ENCODE results near the gene MACROD2.

MACROD2 gene

GRCh38 chr20:15576411-15576810, 1581.1 kb downstream of the MACROD2 start:
- no peak for DNase-seq

- DNase-seq = no peak
Measured at GRCh38 chr20:15578113-15578512, 1582.8 kb downstream of the MACROD2 start.

- DNase-seq = no peak
Measured at GRCh38 chr20:15579688-15580087, 1584.4 kb downstream of the MACROD2 start.

GRCh38 chr20:15582146-15582760, 1586.9 kb downstream of the MACROD2 start:
- DNase-seq = no peak

- no peak for DNase-seq
Measured at GRCh38 chr20:15584507-15584906, 1589.2 kb downstream of the MACROD2 start.

- no peak for DNase-seq
Measured at GRCh38 chr20:15593081-15593480, 1597.8 kb downstream of the MACROD2 start.

- DNase-seq = no peak
Measured at GRCh38 chr20:15594158-15594695, 1598.9 kb downstream of the MACROD2 start.

GRCh38 chr20:15596220-15596890, 1601.0 kb downstream of the MACROD2 start:
- DNase-seq = no peak

GRCh38 chr20:15597306-15597705, 1602.0 kb downstream of the MACROD2 start:
- DNase-seq = no peak

GRCh38 chr20:15599961-15600360, 1604.6 kb downstream of the MACROD2 start:
- no peak for DNase-seq

GRCh38 chr20:15600565-15600964, 1605.2 kb downstream of the MACROD2 start:
- no peak for DNase-seq

- no peak for DNase-seq
Measured at GRCh38 chr20:15603506-15603905, 1608.2 kb downstream of the MACROD2 start.

- no peak for DNase-seq
Measured at GRCh38 chr20:15603978-15604805, 1608.9 kb downstream of the MACROD2 start.

GRCh38 chr20:15609921-15610320, 1614.6 kb downstream of the MACROD2 start:
- DNase-seq = no peak

- DNase-seq = no peak
Measured at GRCh38 chr20:15610787-15611186, 1615.5 kb downstream of the MACROD2 start.

- no peak for DNase-seq
Measured at GRCh38 chr20:15611541-15611940, 1616.2 kb downstream of the MACROD2 start.

GRCh38 chr20:15612198-15612597, 1616.9 kb downstream of the MACROD2 start:
- no peak for DNase-seq

- DNase-seq = no peak
Measured at GRCh38 chr20:15612769-15613168, 1617.5 kb downstream of the MACROD2 start.

GRCh38 chr20:15613530-15613929, 1618.2 kb downstream of the MACROD2 start:
- DNase-seq = no peak

GRCh38 chr20:15616626-15617025, 1621.3 kb downstream of the MACROD2 start:
- no peak for DNase-seq

- DNase-seq = no peak
Measured at GRCh38 chr20:15618110-15618509, 1622.8 kb downstream of the MACROD2 start.

GRCh38 chr20:15618912-15619311, 1623.6 kb downstream of the MACROD2 start:
- DNase-seq = no peak

- no peak for DNase-seq
Measured at GRCh38 chr20:15619341-15619740, 1624.0 kb downstream of the MACROD2 start.

GRCh38 chr20:15619816-15620215, 1624.5 kb downstream of the MACROD2 start:
- no peak for DNase-seq
